Gastrocnemius medialis (tissue), 4 donors: ENCODE measurements around the gene NELFA.

Source experiments
- POLR2A ChIP-seq, 2 donors: fragments of 450-650 bp; IDR thresholded peaks; one replicate each; pipeline ENCODE4 v1.6.1; 2017; ENCODE audit warnings: antibody characterized with exemption in 2 of 2, mild to moderate bottlenecking in 2 of 2, moderate library complexity in 2 of 2
- TF ChIP-seq, protein P1 (sequence below), 5 experiments: fragments of 450-650 bp in 3 of 5; fragments of 200-600 bp in 2 of 5; sonication (generic) in 2 of 5; IDR thresholded peaks in 4 of 5; conservative IDR thresholded peaks in 1 of 5; 1 replicate in 4 of 5; 2 replicates in 1 of 5; pipeline ENCODE4 v1.5.1; 2016 to 2019; ENCODE audit warnings: antibody characterized with exemption in 5 of 5, mild to moderate bottlenecking in 3 of 5, moderate library complexity in 3 of 5

- TF ChIP-seq POLR2A (IDR thresholded peaks at IDR 0.05), result no peak
- TF ChIP-seq, protein P1, sequence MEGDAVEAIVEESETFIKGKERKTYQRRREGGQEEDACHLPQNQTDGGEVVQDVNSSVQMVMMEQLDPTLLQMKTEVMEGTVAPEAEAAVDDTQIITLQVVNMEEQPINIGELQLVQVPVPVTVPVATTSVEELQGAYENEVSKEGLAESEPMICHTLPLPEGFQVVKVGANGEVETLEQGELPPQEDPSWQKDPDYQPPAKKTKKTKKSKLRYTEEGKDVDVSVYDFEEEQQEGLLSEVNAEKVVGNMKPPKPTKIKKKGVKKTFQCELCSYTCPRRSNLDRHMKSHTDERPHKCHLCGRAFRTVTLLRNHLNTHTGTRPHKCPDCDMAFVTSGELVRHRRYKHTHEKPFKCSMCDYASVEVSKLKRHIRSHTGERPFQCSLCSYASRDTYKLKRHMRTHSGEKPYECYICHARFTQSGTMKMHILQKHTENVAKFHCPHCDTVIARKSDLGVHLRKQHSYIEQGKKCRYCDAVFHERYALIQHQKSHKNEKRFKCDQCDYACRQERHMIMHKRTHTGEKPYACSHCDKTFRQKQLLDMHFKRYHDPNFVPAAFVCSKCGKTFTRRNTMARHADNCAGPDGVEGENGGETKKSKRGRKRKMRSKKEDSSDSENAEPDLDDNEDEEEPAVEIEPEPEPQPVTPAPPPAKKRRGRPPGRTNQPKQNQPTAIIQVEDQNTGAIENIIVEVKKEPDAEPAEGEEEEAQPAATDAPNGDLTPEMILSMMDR (IDR thresholded peaks at IDR 0.05 in 4 of 5, conservative IDR thresholded peaks at IDR 0.05 in 1 of 5), result no peak
These were observed 39.2 kb upstream of the NELFA start for GRCh38 chr4:2047781-2048581.
